HepG2 (cell line): ENCODE measurements around the gene DEFB124. TPM values are rescaled to one million over a fixed set of nuclear protein-coding genes. Genes with fewer than 3 reads are reported as not detected.
A peak's percentile ranks its signal among the peaks of the same experiment; 100 is the strongest.

Source experiments
- HINFP ChIP-seq: sonication (generic); formaldehyde crosslinking; IDR thresholded peaks from 2 replicates; pipeline ENCODE4 v1.4.0; 2020; ENCODE audit warnings: low read depth, mild to moderate bottlenecking, missing genetic modification reagents
- KAT7 ChIP-seq: IDR thresholded peaks from 2 replicates; pipeline ENCODE4 v1.6.1; 2018; ENCODE audit warnings: borderline replicate concordance, missing compliant biosample characterization
- KDM4B ChIP-seq: sonication (generic); formaldehyde crosslinking; IDR thresholded peaks from 2 replicates; pipeline ENCODE4 v1.4.0; 2020; ENCODE audit warnings: missing genetic modification reagents
- MED1 ChIP-seq: sonication (generic); formaldehyde crosslinking; IDR thresholded peaks from 2 replicates; pipeline ENCODE4 v1.4.0; 2020; ENCODE audit warnings: missing genetic modification reagents
- MTERF4 ChIP-seq: sonication (generic); formaldehyde crosslinking; IDR thresholded peaks from 2 replicates; pipeline ENCODE4 v1.8.0; 2023; ENCODE audit warnings: mild to moderate bottlenecking, missing genetic modification reagents
- MTF2 ChIP-seq: sonication (generic); formaldehyde crosslinking; IDR thresholded peaks from 2 replicates; pipeline ENCODE4 v1.5.0; 2020; ENCODE audit warnings: missing genetic modification reagents, borderline replicate concordance
- STAG1 ChIP-seq: sonication (generic); formaldehyde crosslinking; IDR thresholded peaks from 2 replicates; pipeline ENCODE4 v1.4.0; 2020; ENCODE audit warnings: missing genetic modification reagents
- THAP11 ChIP-seq: IDR thresholded peaks from 2 replicates; pipeline ENCODE4 v1.6.1; 2016; ENCODE audit warnings: missing biosample characterization, missing genetic modification reagents
- ZBTB2 ChIP-seq: sonication (generic); formaldehyde crosslinking; IDR thresholded peaks from 2 replicates; pipeline ENCODE4 v1.8.0; 2022; ENCODE audit warnings: low read depth, missing genetic modification reagents
- ZBTB38 ChIP-seq: sonication (generic); formaldehyde crosslinking; IDR thresholded peaks from 2 replicates; pipeline ENCODE4 v1.5.1; 2020; ENCODE audit warnings: mild to moderate bottlenecking, missing genetic modification reagents
- ZMAT3 ChIP-seq: sonication (generic); formaldehyde crosslinking; conservative IDR thresholded peaks from 2 replicates; pipeline ENCODE4 v1.7.0; 2021; ENCODE audit warnings: missing genetic modification reagents
- ZNF180 ChIP-seq: sonication (generic); formaldehyde crosslinking; IDR thresholded peaks from 2 replicates; pipeline ENCODE4 v1.4.0; 2020; ENCODE audit warnings: low read depth, missing genetic modification reagents, borderline replicate concordance
- ZNF253 ChIP-seq: sonication (generic); formaldehyde crosslinking; IDR thresholded peaks from 2 replicates; pipeline ENCODE4 v1.8.0; 2022; ENCODE audit warnings: mild to moderate bottlenecking, missing genetic modification reagents, borderline replicate concordance
- ZNF281 ChIP-seq: sonication (generic); formaldehyde crosslinking; IDR thresholded peaks from 2 replicates; pipeline ENCODE4 v1.4.0; 2020; ENCODE audit warnings: missing genetic modification reagents, borderline replicate concordance
- ZNF687 ChIP-seq: sonication (generic); formaldehyde crosslinking; IDR thresholded peaks from 2 replicates; pipeline ENCODE4 v1.5.1; 2020; ENCODE audit warnings: mild to moderate bottlenecking, missing genetic modification reagents, moderate library complexity
- ZSCAN21 ChIP-seq: sonication (generic); formaldehyde crosslinking; IDR thresholded peaks from 2 replicates; pipeline ENCODE4 v1.8.0; 2022; ENCODE audit warnings: mild to moderate bottlenecking, missing genetic modification reagents, moderate library complexity, borderline replicate concordance
- polyA plus RNA-seq, 8 experiments: library from polyadenylated mRNA; depleted of rRNA in 3 of 8; stranded (reverse) in 7 of 8; unstranded in 1 of 8; fragments of >200 nt; fragmentation: Illumina TruSeq in 4 of 8; extraction: Trizol in 4 of 8; gene quantifications; 2 replicates each; pipeline versions ENCODE4 v1.2.1 to v1.2.3, GENCODE V29; 2011 to 2016; ENCODE audit warnings: low read depth in 4 of 8, missing spikeins in 1 of 8, mixed read lengths in 1 of 8; ENCODE audit not compliant: insufficient read depth in 1 of 8
- total RNA-seq, 5 experiments: library from RNA; depleted of rRNA; stranded (reverse); fragments of >200 nt; fragmentation: Illumina TruSeq; extraction: Trizol; gene quantifications; 2 replicates each; pipeline ENCODE4 v1.2.3, GENCODE V29; 2016; ENCODE audit warnings: low read depth in 1 of 5

The DEFB124 gene
- total and polyA plus RNA-seq, 2 of the 13 experiments (the other 11 are each of a cell fraction or from before 2014, with no cell fraction given): not detected

GRCh38 chr20:31517373-31517772 is 42.4 kb upstream of the DEFB124 start (continued):
- no peak for TF ChIP-seq ZNF281
- TF ChIP-seq HINFP: no peak
- 0 out of 2 replicates have a peak, but pooled peaks have one; percentile 23 for TF ChIP-seq KAT7 (CRISPR knock-in tag)
- peak; percentile 42 for TF ChIP-seq STAG1
- no peak for TF ChIP-seq ZNF253 (CRISPR knock-in tag)
- TF ChIP-seq MED1: 0 out of 2 replicates have a peak, but pooled peaks have one; percentile 20
- TF ChIP-seq THAP11 (CRISPR knock-in tag): peak; percentile 45
- no peak for TF ChIP-seq ZNF180 (CRISPR knock-in tag)
- TF ChIP-seq MTF2 (CRISPR knock-in tag): 0 out of 2 replicates have a peak, but pooled peaks have one; percentile 42
- 0 out of 2 replicates have a peak, but pooled peaks have one; percentile 39 for TF ChIP-seq ZMAT3 (CRISPR knock-in tag)
- no peak for TF ChIP-seq KDM4B (CRISPR knock-in tag)
- 0 out of 2 replicates have a peak, but pooled peaks have one; percentile 22 for TF ChIP-seq ZSCAN21 (CRISPR knock-in tag)
- TF ChIP-seq ZBTB2 (CRISPR knock-in tag): no peak
- TF ChIP-seq ZNF687 (CRISPR knock-in tag): peak; percentile 68
- TF ChIP-seq MTERF4 (CRISPR knock-in tag): no peak
- TF ChIP-seq ZBTB38: peak; percentile 22; the same call in 1 of the 2 replicates
